HEK293 (cell line): Measurements from ENCODE around the gene LIME1.

Experiments used
- CTCF ChIA-PET: fragments of 350-600 bp; formaldehyde crosslinking; extraction: SDS; loops from one replicate; lab custom pipeline; 2021; ENCODE audit warnings: antibody characterized with exemption; lab: Yijun Ruan, JAX
- POLR2A ChIA-PET: fragments of 300-600 bp; formaldehyde crosslinking; extraction: SDS; loops from one replicate; lab custom pipeline; 2020; ENCODE audit warnings: antibody characterized with exemption, inconsistent platforms; lab: Yijun Ruan, JAX
- H3K27ac ChIP-seq: fragments of 200-500 bp; sonication (Bioruptor generic); 2 replicates; pipeline ENCODE4 v1.5.1; 2014; ENCODE audit warnings: low read depth, low read length, control low read depth, inconsistent platforms; ENCODE audit errors: extremely low read depth
- H3K36me3 ChIP-seq, 2 experiments: fragments of 200-500 bp in 1 of 2; sonication (Bioruptor generic) in 1 of 2; 1 replicate in 1 of 2; 2 replicates in 1 of 2; pipeline ENCODE4 v1.5.1; 2014 to 2017; ENCODE audit warnings: inconsistent platforms in 2 of 2, low read length in 2 of 2; ENCODE audit not compliant: control insufficient read depth in 2 of 2, insufficient read depth in 1 of 2
- H3K4me1 ChIP-seq: fragments of 200-500 bp; sonication (Bioruptor generic); 2 replicates; pipeline ENCODE4 v1.5.1; 2014; ENCODE audit warnings: mild to moderate bottlenecking, low read length, inconsistent platforms; ENCODE audit not compliant: control insufficient read depth, insufficient read depth
- H3K4me3 ChIP-seq: 2 replicates; pipeline ENCODE4 v1.5.1; 2011; ENCODE audit warnings: low read depth, mild to moderate bottlenecking, control low read depth, low read length, moderate library complexity
- H3K9me3 ChIP-seq: fragments of 200-500 bp; sonication (Bioruptor generic); 2 replicates; pipeline ENCODE4 v1.5.1; 2014; ENCODE audit warnings: low read depth, low read length, inconsistent platforms; ENCODE audit not compliant: control insufficient read depth, insufficient read depth
- BCL11A ChIP-seq: fragments of 450-650 bp; formaldehyde crosslinking; IDR thresholded peaks from 2 replicates; pipeline ENCODE4 v1.5.1; 2016; ENCODE audit warnings: low read depth, missing biosample characterization, missing genetic modification characterization
- HOXA7 ChIP-seq: sonication (generic); formaldehyde crosslinking; IDR thresholded peaks from 2 replicates; pipeline ENCODE4 v1.8.1; 2022; ENCODE audit warnings: missing genetic modification reagents, borderline replicate concordance
- HOXD13 ChIP-seq: sonication (generic); formaldehyde crosslinking; IDR thresholded peaks from 2 replicates; pipeline ENCODE4 v1.8.0; 2022; ENCODE audit warnings: missing genetic modification reagents, borderline replicate concordance
- PRDM4 ChIP-seq: fragments of 450-650 bp; formaldehyde crosslinking; IDR thresholded peaks from 2 replicates; pipeline ENCODE4 v1.5.1; 2017; ENCODE audit warnings: missing biosample characterization, missing genetic modification characterization
- TSHZ1 ChIP-seq: fragments of 450-650 bp; formaldehyde crosslinking; IDR thresholded peaks from 2 replicates; pipeline ENCODE4 v1.5.1; 2016; ENCODE audit warnings: missing biosample characterization, missing genetic modification characterization, borderline replicate concordance
- ZBTB8A ChIP-seq: fragments of 450-650 bp; formaldehyde crosslinking; IDR thresholded peaks from 2 replicates; pipeline ENCODE4 v1.5.1; 2016; ENCODE audit warnings: missing biosample characterization, missing genetic modification characterization
- ZEB2 ChIP-seq: fragments of 450-650 bp; formaldehyde crosslinking; IDR thresholded peaks from 2 replicates; pipeline ENCODE4 v1.5.1; 2016; ENCODE audit warnings: missing biosample characterization, missing genetic modification characterization
- ZIC2 ChIP-seq: fragments of 450-650 bp; formaldehyde crosslinking; IDR thresholded peaks from 2 replicates; pipeline ENCODE4 v1.5.1; 2016; ENCODE audit warnings: missing biosample characterization, missing genetic modification characterization
- ZNF10 ChIP-seq: fragments of 450-650 bp; formaldehyde crosslinking; IDR thresholded peaks from 2 replicates; pipeline ENCODE4 v1.5.1; 2017; ENCODE audit warnings: missing biosample characterization, missing genetic modification characterization
- ZNF2 ChIP-seq: fragments of 450-650 bp; formaldehyde crosslinking; IDR thresholded peaks from 2 replicates; pipeline ENCODE4 v1.5.1; 2016; ENCODE audit warnings: missing biosample characterization, missing genetic modification characterization
- ZNF221 ChIP-seq: fragments of 450-650 bp; formaldehyde crosslinking; IDR thresholded peaks from 2 replicates; pipeline ENCODE4 v1.5.1; 2017; ENCODE audit warnings: missing biosample characterization, missing genetic modification characterization, borderline replicate concordance
- ZNF280D ChIP-seq: fragments of 450-650 bp; formaldehyde crosslinking; IDR thresholded peaks from 2 replicates; pipeline ENCODE4 v1.5.1; 2016; ENCODE audit warnings: missing biosample characterization, missing genetic modification characterization
- ZNF426 ChIP-seq: fragments of 450-650 bp; formaldehyde crosslinking; IDR thresholded peaks from 2 replicates; pipeline ENCODE4 v1.5.1; 2017; ENCODE audit warnings: missing biosample characterization, missing genetic modification characterization, mild to moderate bottlenecking, inconsistent platforms, moderate library complexity
- ZNF501 ChIP-seq: fragments of 450-650 bp; formaldehyde crosslinking; IDR thresholded peaks from 2 replicates; pipeline ENCODE4 v1.5.1; 2016; ENCODE audit warnings: missing biosample characterization, missing genetic modification characterization
- ZNF513 ChIP-seq: fragments of 450-650 bp; IDR thresholded peaks from 2 replicates; pipeline ENCODE4 v1.5.1; 2018; ENCODE audit warnings: missing biosample characterization, missing genetic modification characterization
- ZNF514 ChIP-seq: fragments of 450-650 bp; formaldehyde crosslinking; IDR thresholded peaks from 2 replicates; pipeline ENCODE4 v1.5.1; 2016; ENCODE audit warnings: missing biosample characterization, missing genetic modification characterization
- ZNF704 ChIP-seq: fragments of 450-650 bp; formaldehyde crosslinking; IDR thresholded peaks from 2 replicates; pipeline ENCODE4 v1.5.1; 2016; ENCODE audit warnings: missing biosample characterization, missing genetic modification characterization
- ZSCAN18 ChIP-seq: fragments of 450-650 bp; formaldehyde crosslinking; IDR thresholded peaks from 2 replicates; pipeline ENCODE4 v1.5.1; 2016; ENCODE audit warnings: missing biosample characterization, missing genetic modification characterization
- ZXDB ChIP-seq: fragments of 450-650 bp; formaldehyde crosslinking; IDR thresholded peaks from 2 replicates; pipeline ENCODE4 v1.5.1; 2016; ENCODE audit warnings: missing biosample characterization, missing genetic modification characterization

Gene LIME1

GRCh38 chr20:63769891-63770474 is 33.5 kb downstream of the LIME1 start:
- H3K27ac ChIP-seq = no peak overlapping the region
- no peak overlapping the region for H3K4me3 ChIP-seq
- H3K36me3 ChIP-seq = peaks cover 0 to 5% of the 10 kb centered on the region in 2 experiments; a peak in 1 of 3 replicates
- TF ChIP-seq ZEB2 (no peak), BCL11A (tag by site-specific recombination) (no peak), ZNF426 (tag by site-specific recombination) (no peak), ZNF513 (tag by site-specific recombination) (no peak), ZSCAN18 (tag by site-specific recombination) (no peak), ZBTB8A (tag by site-specific recombination) (no peak), ZNF501 (tag by site-specific recombination) (no peak), HOXA7 (CRISPR knock-in tag) (no peak), TSHZ1 (no peak), ZIC2 (tag by site-specific recombination) (no peak), ZNF514 (tag by site-specific recombination) (no peak), ZNF2 (tag by site-specific recombination) (no peak), HOXD13 (CRISPR knock-in tag) (no peak), ZNF221 (tag by site-specific recombination) (no peak), ZNF10 (no peak), ZNF704 (tag by site-specific recombination) (no peak), ZXDB (tag by site-specific recombination) (no peak), ZNF280D (no peak), PRDM4 (tag by site-specific recombination) (no peak)
- TF ChIP-seq, all 188 proteins: peak for 0
- ChIA-PET POLR2A (no interaction called here), CTCF (interaction anchor here (1.2 kb wide), 1 partner anchor 8 kb away, joined by 7 read pairs; no protein-coding TSS in a partner anchor)
- H3K9me3 ChIP-seq = no peaks in the 10 kb centered on the region
- no peaks in the 10 kb centered on the region for H3K4me1 ChIP-seq
